Measurements from ENCODE around the gene SLC35E1. TPM values are rescaled to one million over a fixed set of nuclear protein-coding genes. Genes with fewer than 3 reads are reported as not detected.

SLC35E1 gene
- 20.0 to 22.8 TPM (median 22.0 TPM) in 5 replicates for total RNA-seq (2022; extraction: Qiagen RNA extraction; ENCODE audit: low read depth)

GRCh38 chr19:16572332-16573211 is at the start of gene SLC35E1:
Gene SLC35E1 (minus strand): TSS chr19:16572415. CDS start chr19:16572364, 51 bp downstream.

GRCh38 chr19:16542045-16542909 is 29.9 kb downstream of the SLC35E1 start, which contains the start of gene CHERP:
Gene CHERP (minus strand): TSS chr19:16542437. CDS start chr19:16542378, 59 bp downstream.

Other genes starting within 250 kb of the SLC35E1 start
- 8.2 to 22.6 TPM (median 19.5 TPM) in 5 replicates for gene KLF2, start 247.6 kb downstream of the SLC35E1 start, total RNA-seq (2022; extraction: Qiagen RNA extraction; ENCODE audit: low read depth)
- gene EPS15L1, start 100.4 kb downstream of the SLC35E1 start, total RNA-seq (2022; extraction: Qiagen RNA extraction; ENCODE audit: low read depth): 15.2 to 17.1 TPM (median 15.6 TPM) in 5 replicates
- gene CALR3, start 76.2 kb downstream of the SLC35E1 start, total RNA-seq (2022; extraction: Qiagen RNA extraction; ENCODE audit: low read depth): 0.07 TPM in 1 of 5 replicates, not detected in the others
- gene C19orf44, start 76.0 kb downstream of the SLC35E1 start, total RNA-seq (2022; extraction: Qiagen RNA extraction; ENCODE audit: low read depth): 1.8 to 3.5 TPM (median 3.1 TPM) in 5 replicates
- 28.3 to 36.4 TPM (median 33.2 TPM) in 5 replicates for gene CHERP, start 30.0 kb downstream of the SLC35E1 start, total RNA-seq (2022; extraction: Qiagen RNA extraction; ENCODE audit: low read depth)
- 4.4 to 5.6 TPM (median 5.3 TPM) in 5 replicates for gene MED26, start 55.8 kb upstream of the SLC35E1 start, total RNA-seq (2022; extraction: Qiagen RNA extraction; ENCODE audit: low read depth)
- gene SMIM7, start 87.7 kb upstream of the SLC35E1 start, total RNA-seq (2022; extraction: Qiagen RNA extraction; ENCODE audit: low read depth): 66.7 to 75.4 TPM (median 74.2 TPM) in 5 replicates
- gene TMEM38A, start 88.7 kb upstream of the SLC35E1 start, total RNA-seq (2022; extraction: Qiagen RNA extraction; ENCODE audit: low read depth): 1.3 to 1.7 TPM (median 1.4 TPM) in 5 replicates
- not detected in 5 replicates for gene NWD1, start 147.4 kb upstream of the SLC35E1 start, total RNA-seq (2022; extraction: Qiagen RNA extraction; ENCODE audit: low read depth)

All from A549 treated with DMSO at 1 μM for 4 hours (cell line).